ENCODE data around the gene PKNOX1.
"Not testable (repeated sequence)": the region's sequence is repeated elsewhere in the genome, so short reads cannot be mapped to it uniquely, and the experiment has no call there.

The PKNOX1 gene

DNA sequence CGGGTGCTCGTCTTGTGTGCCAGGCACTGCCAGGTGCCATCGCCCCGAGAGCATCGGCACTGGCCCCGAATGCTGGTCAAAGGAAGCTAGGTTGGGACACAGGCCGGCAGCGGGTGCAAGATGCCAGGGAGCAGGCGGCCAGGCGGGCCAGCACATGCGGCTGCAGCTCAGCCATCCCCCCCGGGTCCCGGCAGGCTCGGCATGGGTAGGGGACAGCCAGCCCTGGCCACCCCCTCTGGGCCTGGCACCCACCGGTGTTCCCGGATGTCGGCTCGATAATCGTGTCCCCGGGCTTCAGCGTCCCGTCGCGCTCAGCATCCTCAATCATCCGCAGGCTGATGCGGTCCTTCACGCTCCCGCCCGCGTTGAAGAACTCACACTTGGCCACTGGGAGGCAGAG lies 91.6 kb downstream of the PKNOX1 start:
- H3K36me3 ChIP-seq (ENCODE audit: control insufficient read depth, insufficient read depth, low read length); H3K27ac ChIP-seq (ENCODE audit: low read length); H3K4me3 ChIP-seq (ENCODE audit: low read length); H3K9me3 ChIP-seq (ENCODE audit: control insufficient read depth, insufficient read depth, low read length); H3K4me1 ChIP-seq (ENCODE audit: control insufficient read depth, insufficient read depth, low read length); H3K27me3 ChIP-seq (ENCODE audit: control insufficient read depth, insufficient read depth, low read length); DNase-seq (ENCODE audit: low read depth, low spot score): not testable (repeated sequence)
- no CpG with 5 or more reads among the region's 30 CpGs for WGBS (ENCODE audit: insufficient coverage, insufficient read length)

DNA sequence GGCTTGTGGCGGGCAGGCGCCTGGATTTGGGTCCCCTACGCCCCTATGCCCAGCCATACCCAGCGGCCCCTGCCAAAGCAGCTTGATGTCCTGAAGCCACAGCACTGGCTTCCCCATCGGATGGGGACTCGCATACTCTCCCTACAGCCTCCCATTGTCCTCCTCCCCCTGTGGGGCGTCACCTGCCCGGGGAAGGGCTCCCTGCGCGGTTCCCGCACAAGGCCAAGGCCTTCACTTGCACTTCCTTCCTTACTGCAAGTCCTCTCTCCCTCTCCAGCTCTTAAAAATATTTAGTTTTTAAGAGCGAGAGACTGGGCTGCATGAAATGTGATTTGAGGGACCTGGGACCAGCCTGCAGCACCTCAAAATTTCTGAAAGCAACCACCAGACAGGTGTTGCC lies 92.3 kb downstream of the PKNOX1 start:
- not testable (repeated sequence) for H3K4me3 ChIP-seq (ENCODE audit: low read length); H3K4me1 ChIP-seq (ENCODE audit: control insufficient read depth, insufficient read depth, low read length); H3K27me3 ChIP-seq (ENCODE audit: control insufficient read depth, insufficient read depth, low read length); DNase-seq (ENCODE audit: low read depth, low spot score); H3K36me3 ChIP-seq (ENCODE audit: control insufficient read depth, insufficient read depth, low read length); H3K9me3 ChIP-seq (ENCODE audit: control insufficient read depth, insufficient read depth, low read length); H3K27ac ChIP-seq (ENCODE audit: low read length)
- no CpG with 5 or more reads among the region's 12 CpGs for WGBS (ENCODE audit: insufficient coverage, insufficient read length)

DNA sequence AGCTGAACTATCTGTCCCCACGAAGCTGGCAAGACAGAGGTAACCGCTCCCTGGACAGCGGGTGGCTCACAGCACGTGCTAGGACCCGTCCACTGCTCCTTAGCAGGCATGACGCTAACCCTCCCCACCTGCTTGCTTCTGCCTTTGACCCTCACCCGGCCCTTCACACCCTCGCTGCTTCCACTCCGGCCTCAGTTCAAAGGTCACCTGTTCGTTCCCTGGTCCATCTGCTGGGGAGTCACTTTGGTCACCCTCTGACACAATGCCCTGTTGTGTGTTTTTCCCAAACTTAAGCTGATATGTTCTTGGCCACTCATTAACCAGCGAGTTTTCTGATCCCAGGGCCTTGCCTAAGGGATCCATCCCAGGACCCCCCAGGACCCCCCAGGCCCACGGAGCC lies 93.7 kb downstream of the PKNOX1 start:
- no CpG with 5 or more reads among the region's 12 CpGs for WGBS (ENCODE audit: insufficient coverage, insufficient read length)
- not testable (repeated sequence) for H3K4me3 ChIP-seq (ENCODE audit: low read length)

DNA sequence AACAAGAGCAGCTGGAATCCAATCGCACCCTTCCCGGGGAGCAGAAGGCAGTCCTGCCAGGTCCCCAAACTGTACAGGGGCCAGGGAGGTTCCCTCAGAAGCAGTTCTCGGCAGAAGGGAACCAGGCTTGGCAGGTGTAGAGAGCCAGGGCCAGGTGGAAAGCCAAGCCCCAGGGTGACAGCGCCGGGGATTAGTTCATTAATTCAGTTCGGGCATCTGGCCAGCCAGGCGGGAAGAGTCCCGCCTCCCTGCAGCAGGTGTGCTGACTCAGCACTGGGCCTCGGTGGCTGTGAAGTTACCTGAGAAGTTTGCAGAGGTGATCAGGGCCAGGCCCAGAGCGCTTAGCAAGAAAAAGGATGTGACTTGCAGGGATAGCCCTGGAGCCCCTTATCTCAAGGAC lies 95.3 kb downstream of the PKNOX1 start:
- WGBS (ENCODE audit: insufficient coverage, insufficient read length), result no CpG with 5 or more reads among the region's 10 CpGs
- not testable (repeated sequence) for H3K9me3 ChIP-seq (ENCODE audit: control insufficient read depth, insufficient read depth, low read length); H3K4me1 ChIP-seq (ENCODE audit: control insufficient read depth, insufficient read depth, low read length); H3K27ac ChIP-seq (ENCODE audit: low read length); H3K27me3 ChIP-seq (ENCODE audit: control insufficient read depth, insufficient read depth, low read length); DNase-seq (ENCODE audit: low read depth, low spot score); H3K4me3 ChIP-seq (ENCODE audit: low read length); H3K36me3 ChIP-seq (ENCODE audit: control insufficient read depth, insufficient read depth, low read length)

More for the DNA sequence above, 93.7 kb downstream of the PKNOX1 start:
- not testable (repeated sequence) for H3K9me3 ChIP-seq (ENCODE audit: control insufficient read depth, insufficient read depth, low read length); DNase-seq (ENCODE audit: low read depth, low spot score); H3K27me3 ChIP-seq (ENCODE audit: control insufficient read depth, insufficient read depth, low read length); H3K4me1 ChIP-seq (ENCODE audit: control insufficient read depth, insufficient read depth, low read length); H3K27ac ChIP-seq (ENCODE audit: low read length); H3K36me3 ChIP-seq (ENCODE audit: control insufficient read depth, insufficient read depth, low read length)

DNA sequence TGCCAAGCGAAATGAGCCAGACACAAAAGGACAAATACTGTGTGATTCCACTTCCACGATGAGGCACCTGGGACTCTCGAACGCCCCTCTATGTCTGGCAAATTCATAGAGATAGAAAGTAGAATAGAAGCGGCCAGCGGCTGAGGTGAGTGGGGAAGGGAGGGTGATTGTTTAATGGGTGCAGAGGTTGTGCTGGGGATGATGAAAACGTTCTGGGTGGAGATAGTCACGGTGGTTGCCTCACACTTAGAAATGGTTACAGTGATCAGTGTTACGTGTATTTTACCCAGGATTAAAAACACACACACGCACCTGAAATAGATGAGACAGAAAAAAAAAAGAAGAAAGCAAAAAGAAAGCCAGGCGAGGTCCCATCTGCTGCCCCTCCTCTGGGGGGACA lies 98.4 kb downstream of the PKNOX1 start:
- not testable (repeated sequence) for H3K4me3 ChIP-seq (ENCODE audit: low read length); H3K4me1 ChIP-seq (ENCODE audit: control insufficient read depth, insufficient read depth, low read length); H3K27ac ChIP-seq (ENCODE audit: low read length); H3K9me3 ChIP-seq (ENCODE audit: control insufficient read depth, insufficient read depth, low read length); H3K27me3 ChIP-seq (ENCODE audit: control insufficient read depth, insufficient read depth, low read length); H3K36me3 ChIP-seq (ENCODE audit: control insufficient read depth, insufficient read depth, low read length); DNase-seq (ENCODE audit: low read depth, low spot score)
- no CpG with 5 or more reads among the region's 11 CpGs for WGBS (ENCODE audit: insufficient coverage, insufficient read length)

DNA sequence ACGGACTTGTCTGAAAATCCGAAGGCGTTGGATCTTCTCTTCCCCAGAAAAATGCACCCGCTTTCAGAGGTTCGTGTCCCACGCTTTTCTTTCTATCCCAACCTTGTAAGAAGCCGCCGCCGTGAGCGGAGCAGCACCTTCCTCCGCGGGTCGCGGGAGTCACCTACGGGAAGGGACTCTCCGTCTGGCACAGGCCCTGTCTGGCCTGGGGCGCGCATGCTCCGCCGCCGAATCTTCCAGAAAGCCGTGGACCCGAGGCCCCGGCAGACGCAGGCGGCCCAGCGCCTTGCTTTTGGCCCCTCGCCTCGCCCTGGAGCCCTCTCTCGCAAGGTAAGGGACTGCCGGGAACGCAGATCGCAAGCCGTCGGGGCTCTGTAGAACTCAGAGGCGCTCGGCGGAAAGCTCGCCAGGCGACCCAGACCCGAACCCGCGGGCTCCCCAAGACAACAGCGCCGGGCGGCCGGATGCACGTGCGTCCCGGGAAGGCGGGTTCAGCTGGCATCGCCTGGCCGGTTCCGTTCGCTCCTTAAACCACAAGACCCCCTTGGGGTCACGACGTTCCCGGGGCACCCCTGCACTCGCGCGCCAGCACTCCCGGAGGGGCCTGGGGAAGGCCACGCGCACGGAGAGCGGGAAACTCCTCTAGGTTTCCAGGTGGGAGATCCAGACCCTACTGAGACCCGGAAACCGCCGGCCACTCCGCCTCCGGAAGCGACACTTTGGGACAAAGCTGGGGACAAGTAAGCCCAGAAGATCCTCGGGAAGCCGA lies 100.2 kb downstream of the PKNOX1 start:
- not testable (repeated sequence) for H3K4me1 ChIP-seq (ENCODE audit: control insufficient read depth, insufficient read depth, low read length); H3K27me3 ChIP-seq (ENCODE audit: control insufficient read depth, insufficient read depth, low read length); H3K9me3 ChIP-seq (ENCODE audit: control insufficient read depth, insufficient read depth, low read length); H3K4me3 ChIP-seq (ENCODE audit: low read length); DNase-seq (ENCODE audit: low read depth, low spot score); H3K36me3 ChIP-seq (ENCODE audit: control insufficient read depth, insufficient read depth, low read length); H3K27ac ChIP-seq (ENCODE audit: low read length)
- WGBS (ENCODE audit: insufficient coverage, insufficient read length), result no CpG with 5 or more reads among the region's 74 CpGs

DNA sequence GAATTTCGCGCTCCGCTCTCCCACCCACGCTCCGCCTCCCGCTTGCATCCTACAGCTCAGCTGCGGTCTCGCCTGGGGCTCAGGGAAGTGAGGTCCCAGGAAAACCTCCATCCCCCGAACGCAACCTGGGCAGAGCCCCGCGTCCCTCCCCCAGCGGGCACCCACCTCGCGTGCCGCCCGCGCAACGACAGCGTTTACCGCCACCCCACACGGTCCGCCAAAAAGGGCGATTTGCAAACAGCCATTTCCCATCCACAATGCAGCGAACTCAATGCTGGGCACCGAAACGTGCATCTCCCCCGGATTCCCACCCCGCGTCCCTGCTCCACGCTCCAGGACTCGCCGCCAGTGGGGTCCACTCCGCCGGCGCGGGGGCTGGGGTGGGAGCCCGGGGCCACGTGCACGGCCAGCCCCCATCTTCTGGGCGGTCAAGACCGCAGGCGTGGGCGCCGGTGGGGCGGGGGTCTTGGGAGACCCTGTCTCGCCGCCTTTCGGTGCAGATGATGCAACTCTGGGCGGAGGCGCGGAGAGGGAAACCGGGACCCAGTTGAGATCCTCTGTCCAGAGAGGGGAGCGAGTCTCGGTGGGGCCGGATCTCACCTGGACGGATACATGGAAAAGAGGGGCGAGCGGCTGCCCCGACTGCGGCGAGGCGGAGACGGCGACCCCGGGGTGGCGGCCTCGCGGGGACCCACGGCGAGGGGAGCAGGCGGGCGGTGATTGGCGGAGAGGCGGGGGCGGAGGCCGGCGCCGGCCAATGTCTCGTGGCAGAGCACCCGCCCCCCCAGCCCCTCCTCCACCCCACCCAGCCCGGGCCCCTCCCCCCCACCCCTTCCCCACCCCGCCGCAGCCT lies 101.0 kb downstream of the PKNOX1 start, which contains the start of gene CBS:
CBS (minus strand) TSS at position 666 of the 853 bp plus-strand sequence. CDS start 3,642 bp downstream, outside the sequence.
- WGBS (ENCODE audit: insufficient coverage, insufficient read length), result no CpG with 5 or more reads among the region's 84 CpGs
- not testable (repeated sequence) for H3K36me3 ChIP-seq (ENCODE audit: control insufficient read depth, insufficient read depth, low read length); H3K27ac ChIP-seq (ENCODE audit: low read length); H3K4me3 ChIP-seq (ENCODE audit: low read length); H3K4me1 ChIP-seq (ENCODE audit: control insufficient read depth, insufficient read depth, low read length); H3K27me3 ChIP-seq (ENCODE audit: control insufficient read depth, insufficient read depth, low read length); H3K9me3 ChIP-seq (ENCODE audit: control insufficient read depth, insufficient read depth, low read length); DNase-seq (ENCODE audit: low read depth, low spot score)

DNA sequence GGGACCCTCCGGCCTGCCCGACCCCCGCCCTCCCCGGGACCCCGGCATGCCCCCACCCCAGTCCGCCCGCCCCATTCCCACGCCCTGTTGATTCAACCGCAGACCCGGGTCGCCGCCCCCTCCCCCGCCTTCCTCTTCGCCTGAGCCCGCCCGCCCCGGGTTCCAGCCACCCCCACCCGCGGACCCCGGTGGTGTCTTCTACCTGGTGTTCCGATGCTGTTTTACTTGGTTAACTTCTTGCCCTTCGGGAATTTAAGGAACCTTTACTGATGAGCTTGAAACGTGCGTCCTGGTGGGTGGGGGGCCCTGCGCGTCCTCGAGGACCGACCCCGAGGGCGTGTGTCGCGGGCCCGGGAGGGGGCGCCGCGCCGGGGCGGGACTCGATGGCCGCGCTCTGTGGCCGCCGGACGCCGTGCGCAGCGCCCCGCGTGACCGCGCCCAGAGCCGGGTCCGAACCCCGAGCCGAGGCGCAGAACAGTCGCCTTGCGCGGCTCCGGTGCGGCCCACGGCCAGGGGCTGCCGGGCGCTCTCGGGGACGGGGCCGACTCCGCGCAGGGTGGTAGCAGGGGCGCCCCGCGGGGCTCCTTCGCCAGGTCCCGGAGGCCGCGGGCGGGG lies 101.8 kb downstream of the PKNOX1 start:
- WGBS (ENCODE audit: insufficient coverage, insufficient read length), result no CpG with 5 or more reads among the region's 77 CpGs
- not testable (repeated sequence) for DNase-seq (ENCODE audit: low read depth, low spot score)

DNA sequence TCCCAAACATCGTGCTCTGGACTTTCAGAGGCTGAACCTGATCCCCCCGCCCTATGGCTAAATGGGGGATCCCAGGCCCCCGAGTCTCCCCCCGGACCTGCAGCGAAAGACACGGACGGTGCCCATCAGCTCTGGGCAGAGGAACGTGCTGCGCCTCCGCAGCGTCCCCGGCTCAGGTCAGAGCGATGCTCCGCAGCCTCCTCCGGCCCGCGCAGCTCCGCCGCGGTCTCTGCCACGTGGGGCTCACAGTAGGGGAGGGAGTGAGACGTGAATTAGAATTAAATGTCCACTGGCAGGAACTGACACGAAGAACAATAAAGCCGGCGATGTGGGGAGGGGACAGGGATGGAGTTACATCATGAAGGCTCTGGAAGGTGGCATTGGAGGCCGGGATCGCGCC lies 102.3 kb downstream of the PKNOX1 start:
- H3K4me3 ChIP-seq (ENCODE audit: low read length); DNase-seq (ENCODE audit: low read depth, low spot score); H3K4me1 ChIP-seq (ENCODE audit: control insufficient read depth, insufficient read depth, low read length); H3K27me3 ChIP-seq (ENCODE audit: control insufficient read depth, insufficient read depth, low read length); H3K27ac ChIP-seq (ENCODE audit: low read length); H3K36me3 ChIP-seq (ENCODE audit: control insufficient read depth, insufficient read depth, low read length); H3K9me3 ChIP-seq (ENCODE audit: control insufficient read depth, insufficient read depth, low read length): not testable (repeated sequence)
- no CpG with 5 or more reads among the region's 28 CpGs for WGBS (ENCODE audit: insufficient coverage, insufficient read length)

More for the DNA sequence above, 101.8 kb downstream of the PKNOX1 start:
- not testable (repeated sequence) for H3K4me1 ChIP-seq (ENCODE audit: control insufficient read depth, insufficient read depth, low read length); H3K27me3 ChIP-seq (ENCODE audit: control insufficient read depth, insufficient read depth, low read length); H3K9me3 ChIP-seq (ENCODE audit: control insufficient read depth, insufficient read depth, low read length); H3K27ac ChIP-seq (ENCODE audit: low read length); H3K36me3 ChIP-seq (ENCODE audit: control insufficient read depth, insufficient read depth, low read length); H3K4me3 ChIP-seq (ENCODE audit: low read length)

DNA sequence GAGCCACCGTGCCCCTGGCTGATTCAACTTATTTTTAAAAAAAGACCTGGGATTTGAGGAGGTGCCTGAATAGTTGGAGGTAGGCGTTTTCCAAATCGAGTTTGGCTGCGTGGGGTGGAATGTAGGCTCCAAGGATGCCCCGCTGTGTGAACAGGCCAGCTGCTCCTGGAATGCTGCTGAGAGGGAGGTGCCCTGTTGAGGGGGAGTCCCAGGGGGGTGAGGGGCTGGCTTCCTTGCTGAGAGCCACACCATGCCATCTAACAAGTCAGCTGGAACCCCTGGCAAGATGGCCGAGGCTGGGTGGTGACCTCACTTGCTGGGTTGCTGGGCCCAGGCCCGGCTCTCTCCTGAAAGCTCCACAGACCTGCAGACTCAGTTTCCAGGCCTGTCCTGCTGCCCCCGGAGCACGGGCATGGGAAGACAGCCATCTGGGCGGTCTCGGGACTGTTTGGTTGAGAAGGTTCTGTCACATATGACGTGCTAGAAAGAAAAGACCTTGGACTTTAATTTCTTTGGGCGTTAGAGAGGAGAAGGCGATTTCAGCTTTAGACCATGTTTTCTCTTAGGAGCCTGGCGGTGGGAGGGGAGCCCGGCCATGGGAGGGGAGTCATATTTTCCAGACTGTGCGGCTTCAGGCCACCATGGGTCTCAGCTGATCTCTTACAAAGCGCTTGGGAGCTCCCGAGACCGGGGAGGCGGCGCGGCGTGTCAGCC lies 108.4 kb downstream of the PKNOX1 start:
- not testable (repeated sequence) for H3K4me1 ChIP-seq (ENCODE audit: control insufficient read depth, insufficient read depth, low read length); H3K27me3 ChIP-seq (ENCODE audit: control insufficient read depth, insufficient read depth, low read length)
- no CpG with 5 or more reads among the region's 24 CpGs for WGBS (ENCODE audit: insufficient coverage, insufficient read length)

More for the DNA sequence above, 108.4 kb downstream of the PKNOX1 start:
- H3K9me3 ChIP-seq (ENCODE audit: control insufficient read depth, insufficient read depth, low read length); H3K27ac ChIP-seq (ENCODE audit: low read length); H3K36me3 ChIP-seq (ENCODE audit: control insufficient read depth, insufficient read depth, low read length); DNase-seq (ENCODE audit: low read depth, low spot score); H3K4me3 ChIP-seq (ENCODE audit: low read length): not testable (repeated sequence)

Data from iPS DF 6.9 (cell line).